ENCODE data around the gene CCDC93. TPM values are rescaled to one million over a fixed set of nuclear protein-coding genes. Genes with fewer than 3 reads are reported as not detected.

CCDC93 gene, protein sequence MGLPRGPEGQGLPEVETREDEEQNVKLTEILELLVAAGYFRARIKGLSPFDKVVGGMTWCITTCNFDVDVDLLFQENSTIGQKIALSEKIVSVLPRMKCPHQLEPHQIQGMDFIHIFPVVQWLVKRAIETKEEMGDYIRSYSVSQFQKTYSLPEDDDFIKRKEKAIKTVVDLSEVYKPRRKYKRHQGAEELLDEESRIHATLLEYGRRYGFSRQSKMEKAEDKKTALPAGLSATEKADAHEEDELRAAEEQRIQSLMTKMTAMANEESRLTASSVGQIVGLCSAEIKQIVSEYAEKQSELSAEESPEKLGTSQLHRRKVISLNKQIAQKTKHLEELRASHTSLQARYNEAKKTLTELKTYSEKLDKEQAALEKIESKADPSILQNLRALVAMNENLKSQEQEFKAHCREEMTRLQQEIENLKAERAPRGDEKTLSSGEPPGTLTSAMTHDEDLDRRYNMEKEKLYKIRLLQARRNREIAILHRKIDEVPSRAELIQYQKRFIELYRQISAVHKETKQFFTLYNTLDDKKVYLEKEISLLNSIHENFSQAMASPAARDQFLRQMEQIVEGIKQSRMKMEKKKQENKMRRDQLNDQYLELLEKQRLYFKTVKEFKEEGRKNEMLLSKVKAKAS
- polyA plus RNA-seq: 98.4 and 112 TPM in 2 replicates
- 63.6 and 69.6 TPM in 2 replicates for polyA minus RNA-seq

DNA sequence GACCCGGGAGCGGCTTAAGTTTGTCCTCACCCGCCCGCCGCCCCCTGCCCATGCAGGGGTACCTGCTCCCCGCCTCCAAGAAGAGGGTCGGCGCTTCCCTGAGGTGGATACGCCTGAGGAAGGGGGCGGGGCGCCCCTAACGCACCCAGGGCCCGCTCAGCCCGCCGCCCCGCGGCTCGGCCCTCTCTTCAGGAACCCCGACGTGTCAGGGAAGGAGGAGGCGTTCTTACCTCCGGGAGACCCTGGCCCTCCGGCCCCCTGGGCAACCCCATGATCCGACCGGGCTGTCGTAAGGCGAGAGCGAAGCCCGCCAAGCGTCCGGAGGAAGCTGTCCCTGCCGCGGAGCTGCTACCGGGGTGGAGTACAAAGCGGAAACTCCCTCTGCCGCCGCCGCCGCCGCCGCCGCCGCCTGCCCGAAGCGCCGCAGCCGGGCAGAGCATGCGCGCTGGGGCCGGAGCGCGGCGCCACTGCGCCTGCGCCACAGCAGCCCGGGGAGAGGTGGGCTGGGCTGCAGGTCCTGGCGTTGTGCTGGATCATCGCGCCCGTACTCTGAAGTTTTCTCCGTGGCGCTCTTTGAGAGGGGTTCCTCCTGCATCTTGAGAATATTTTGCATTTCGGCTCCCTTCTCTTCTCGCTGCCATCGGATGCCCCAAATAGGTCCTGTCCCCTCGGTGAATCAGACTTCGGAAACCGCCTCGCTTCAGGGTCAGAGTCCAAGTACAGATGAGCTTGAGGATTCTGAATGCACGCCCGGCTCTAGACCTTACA is at the start of gene CCDC93:
TSS of gene CCDC93 (minus strand) at position 347 of the 768 bp plus-strand sequence. CDS start at position 272, 75 bp downstream.
- H3K4me2 ChIP-seq (ENCODE audit: low read length): peak within 1 kb of the TSS; percentile 68
- H3K27ac ChIP-seq (ENCODE audit: low read length): peak within 1 kb of the TSS; percentile 47
- H3K79me2 ChIP-seq (replicated peaks; ENCODE audit: insufficient read depth, low read length): peaks cover 17% of the 10 kb centered on the region
- no peaks in the 10 kb centered on the region for H4K20me1 ChIP-seq (ENCODE audit: insufficient read depth)
- H3K27me3 ChIP-seq (ENCODE audit: insufficient read depth, low read depth, low read length): peaks cover 10% of the 10 kb centered on the region
- no peaks in the 10 kb centered on the region for H3F3A ChIP-seq (ENCODE audit: insufficient read depth, low read length, poor library complexity, severe bottlenecking)
- H3K36me3 ChIP-seq (ENCODE audit: insufficient read depth, low read length): no peaks in the 10 kb centered on the region
- no peaks in the 10 kb centered on the region for H3K9me3 ChIP-seq (ENCODE audit: low read length)
- no peaks in the 10 kb centered on the region for H3K9me2 ChIP-seq (ENCODE audit: insufficient read depth, low read length)
- H3K9ac ChIP-seq (ENCODE audit: low read length): peak within 1 kb of the TSS; percentile 72
- peak within 1 kb of the TSS; percentile 87 for H2AFZ ChIP-seq (ENCODE audit: low read depth, low read length)
- TF ChIP-seq EZH2 (IDR thresholded peaks at IDR 0.05; ENCODE audit: borderline replicate concordance, insufficient read depth, low read length, poor library complexity, severe bottlenecking) (no peak), POLR2AphosphoS5 (IDR thresholded peaks at IDR 0.05) (peak; percentile 82), RAD21 (conservative IDR thresholded peaks at IDR 0.05) (peak; percentile 11), TAF1 (IDR thresholded peaks at IDR 0.05; ENCODE audit: low read depth) (peak; percentile 54), MXI1 (conservative IDR thresholded peaks at IDR 0.05; ENCODE audit: poor library complexity, severe bottlenecking) (no peak), EP300 (conservative IDR thresholded peaks at IDR 0.05; ENCODE audit: poor library complexity, severe bottlenecking) (peak; percentile 43), SMC3 (conservative IDR thresholded peaks at IDR 0.05; ENCODE audit: poor library complexity) (no peak)
- TF ChIP-seq, protein P1, sequence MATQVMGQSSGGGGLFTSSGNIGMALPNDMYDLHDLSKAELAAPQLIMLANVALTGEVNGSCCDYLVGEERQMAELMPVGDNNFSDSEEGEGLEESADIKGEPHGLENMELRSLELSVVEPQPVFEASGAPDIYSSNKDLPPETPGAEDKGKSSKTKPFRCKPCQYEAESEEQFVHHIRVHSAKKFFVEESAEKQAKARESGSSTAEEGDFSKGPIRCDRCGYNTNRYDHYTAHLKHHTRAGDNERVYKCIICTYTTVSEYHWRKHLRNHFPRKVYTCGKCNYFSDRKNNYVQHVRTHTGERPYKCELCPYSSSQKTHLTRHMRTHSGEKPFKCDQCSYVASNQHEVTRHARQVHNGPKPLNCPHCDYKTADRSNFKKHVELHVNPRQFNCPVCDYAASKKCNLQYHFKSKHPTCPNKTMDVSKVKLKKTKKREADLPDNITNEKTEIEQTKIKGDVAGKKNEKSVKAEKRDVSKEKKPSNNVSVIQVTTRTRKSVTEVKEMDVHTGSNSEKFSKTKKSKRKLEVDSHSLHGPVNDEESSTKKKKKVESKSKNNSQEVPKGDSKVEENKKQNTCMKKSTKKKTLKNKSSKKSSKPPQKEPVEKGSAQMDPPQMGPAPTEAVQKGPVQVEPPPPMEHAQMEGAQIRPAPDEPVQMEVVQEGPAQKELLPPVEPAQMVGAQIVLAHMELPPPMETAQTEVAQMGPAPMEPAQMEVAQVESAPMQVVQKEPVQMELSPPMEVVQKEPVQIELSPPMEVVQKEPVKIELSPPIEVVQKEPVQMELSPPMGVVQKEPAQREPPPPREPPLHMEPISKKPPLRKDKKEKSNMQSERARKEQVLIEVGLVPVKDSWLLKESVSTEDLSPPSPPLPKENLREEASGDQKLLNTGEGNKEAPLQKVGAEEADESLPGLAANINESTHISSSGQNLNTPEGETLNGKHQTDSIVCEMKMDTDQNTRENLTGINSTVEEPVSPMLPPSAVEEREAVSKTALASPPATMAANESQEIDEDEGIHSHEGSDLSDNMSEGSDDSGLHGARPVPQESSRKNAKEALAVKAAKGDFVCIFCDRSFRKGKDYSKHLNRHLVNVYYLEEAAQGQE (IDR thresholded peaks at IDR 0.05; ENCODE audit: borderline replicate concordance): no peak
- TF ChIP-seq, protein P2, sequence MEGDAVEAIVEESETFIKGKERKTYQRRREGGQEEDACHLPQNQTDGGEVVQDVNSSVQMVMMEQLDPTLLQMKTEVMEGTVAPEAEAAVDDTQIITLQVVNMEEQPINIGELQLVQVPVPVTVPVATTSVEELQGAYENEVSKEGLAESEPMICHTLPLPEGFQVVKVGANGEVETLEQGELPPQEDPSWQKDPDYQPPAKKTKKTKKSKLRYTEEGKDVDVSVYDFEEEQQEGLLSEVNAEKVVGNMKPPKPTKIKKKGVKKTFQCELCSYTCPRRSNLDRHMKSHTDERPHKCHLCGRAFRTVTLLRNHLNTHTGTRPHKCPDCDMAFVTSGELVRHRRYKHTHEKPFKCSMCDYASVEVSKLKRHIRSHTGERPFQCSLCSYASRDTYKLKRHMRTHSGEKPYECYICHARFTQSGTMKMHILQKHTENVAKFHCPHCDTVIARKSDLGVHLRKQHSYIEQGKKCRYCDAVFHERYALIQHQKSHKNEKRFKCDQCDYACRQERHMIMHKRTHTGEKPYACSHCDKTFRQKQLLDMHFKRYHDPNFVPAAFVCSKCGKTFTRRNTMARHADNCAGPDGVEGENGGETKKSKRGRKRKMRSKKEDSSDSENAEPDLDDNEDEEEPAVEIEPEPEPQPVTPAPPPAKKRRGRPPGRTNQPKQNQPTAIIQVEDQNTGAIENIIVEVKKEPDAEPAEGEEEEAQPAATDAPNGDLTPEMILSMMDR (IDR thresholded peaks at IDR 0.05; ENCODE audit: poor library complexity, severe bottlenecking): no peak
- peak within 1 kb of the TSS; percentile 99 for H3K4me3 ChIP-seq (ENCODE audit: low read length)

DNA sequence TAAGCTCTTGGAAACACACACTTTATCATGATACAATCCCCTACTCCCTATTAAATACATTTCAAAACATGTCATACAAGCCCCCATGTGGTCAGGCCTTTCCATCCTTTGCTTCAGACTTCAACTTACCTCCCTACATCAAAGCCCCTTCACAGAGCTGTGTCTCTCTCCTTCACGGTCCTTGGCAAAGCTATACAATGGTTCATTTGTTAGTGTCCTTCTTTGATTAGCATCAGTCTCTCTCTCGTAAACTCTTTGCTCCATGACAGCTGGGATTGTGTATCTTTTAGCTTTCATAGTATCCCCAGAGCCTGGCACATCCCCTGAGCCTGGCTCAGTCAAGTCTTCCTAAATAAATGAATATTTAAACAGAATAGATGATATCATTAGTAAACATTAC is 48.8 kb upstream of the CCDC93 start:
- Histone ChIP-seq H3K79me2 (replicated peaks; ENCODE audit: insufficient read depth, low read length) (no peaks in the 10 kb centered on the region), H3K4me2 (ENCODE audit: low read length) (no peak overlapping the region), H3K27me3 (ENCODE audit: insufficient read depth, low read depth, low read length) (no peaks in the 10 kb centered on the region), H3K27ac (ENCODE audit: low read length) (no peak overlapping the region), H3F3A (ENCODE audit: insufficient read depth, low read length, poor library complexity, severe bottlenecking) (no peaks in the 10 kb centered on the region), H4K20me1 (ENCODE audit: insufficient read depth) (no peaks in the 10 kb centered on the region), H3K9ac (ENCODE audit: low read length) (no peak overlapping the region), H3K4me3 (ENCODE audit: low read length) (no peak overlapping the region), H3K9me2 (ENCODE audit: insufficient read depth, low read length) (no peaks in the 10 kb centered on the region), H3K36me3 (ENCODE audit: insufficient read depth, low read length) (no peaks in the 10 kb centered on the region), H3K9me3 (ENCODE audit: low read length) (no peaks in the 10 kb centered on the region), H2AFZ (ENCODE audit: low read depth, low read length) (no peak overlapping the region)
- no peak for TF ChIP-seq MXI1 (conservative IDR thresholded peaks at IDR 0.05; ENCODE audit: poor library complexity, severe bottlenecking)
- TF ChIP-seq, protein P2 (IDR thresholded peaks at IDR 0.05; ENCODE audit: poor library complexity, severe bottlenecking): no peak
- no peak for TF ChIP-seq TAF1 (IDR thresholded peaks at IDR 0.05; ENCODE audit: low read depth)
- no peak for TF ChIP-seq EP300 (conservative IDR thresholded peaks at IDR 0.05; ENCODE audit: poor library complexity, severe bottlenecking)
- TF ChIP-seq RAD21 (conservative IDR thresholded peaks at IDR 0.05): no peak
- TF ChIP-seq, protein P1 (IDR thresholded peaks at IDR 0.05; ENCODE audit: borderline replicate concordance): no peak
- TF ChIP-seq POLR2AphosphoS5 (IDR thresholded peaks at IDR 0.05): no peak

All from neural cell (in vitro differentiated cells).